Right cardiac atrium (tissue), 5 donors: ENCODE measurements around the gene PALLD. TPM values are rescaled to one million over a fixed set of nuclear protein-coding genes. Genes with fewer than 3 reads are reported as not detected.
A peak's percentile ranks its signal among the peaks of the same experiment; 100 is the strongest.

Experiments
- ATAC-seq, 2 donors: fragments of 200-7000 bp; cut with Tn5 transposase; one replicate each; pipeline versions ENCODE4 v1.8.0 to v1.9.1; 2020; ENCODE audit warnings: moderate library complexity in 2 of 2, mild to moderate bottlenecking in 1 of 2
- DNase-seq, 3 donors: peaks; one replicate each; pipeline ENCODE4 v3.0.0-alpha.2; 2020
- H3K27ac ChIP-seq: one replicate; pipeline ENCODE4 v1.5.1; 2013; ENCODE audit warnings: mild to moderate bottlenecking, low read length, control low read depth, moderate library complexity
- H3K27me3 ChIP-seq: one replicate; pipeline ENCODE4 v1.6.1; 2013; ENCODE audit not compliant: control insufficient read depth, insufficient read depth
- H3K4me1 ChIP-seq: one replicate; pipeline ENCODE4 v1.6.1; 2013; ENCODE audit warnings: low read length; ENCODE audit not compliant: control insufficient read depth, insufficient read depth
- H3K4me3 ChIP-seq: one replicate; pipeline ENCODE4 v1.5.1; 2013; ENCODE audit warnings: low read length, control low read depth
- H3K9me3 ChIP-seq: one replicate; pipeline ENCODE4 v1.6.1; 2013; ENCODE audit warnings: low read length; ENCODE audit not compliant: control insufficient read depth
- WGBS: extraction: QIAGEN DNeasy Blood & Tissue Kit; methylation state at CpG from one replicate; pipeline ENCODE4 v1.1.7; 2013; 5-methylcytosine and 5-hydroxymethylcytosine counted together
- intact Hi-C, 4 donors: fragments of 100-400 bp; cut with DNase I; formaldehyde crosslinking; loops; one replicate each; pipeline versions ENCODE4 v1.11.0 to v1.14.0; 2022 to 2023
- polyA plus RNA-seq: library from polyadenylated mRNA; stranded (reverse); fragments of 200-250 nt; gene quantifications from one replicate; pipeline ENCODE4 v1.2.3, GENCODE V29; 2013
- total RNA-seq, 4 donors: library from RNA; stranded (reverse); fragmentation: NEBNext Ultra II Directional; extraction: Animal tissue kit (Norgen Biotek cat#: 25700); gene quantifications; one replicate each; pipeline ENCODE4 v1.2.1, GENCODE V29; 2021
- donor health status: healthy with polysubstance abuse.
- donor health status: DM: no; HTN: yes; CAD: no.
- donor health status: DM: no; HTN: no; CAD: no.
- donor health status: DM: no; HTN: yes; CAD: no; lungs with severe emphysema.
- donor health status: DM: yes; HTN: yes; CAD: no.

The PALLD gene
- total and polyA plus RNA-seq, 5 donors = 233 to 1,069 (median 717) TPM

DNA sequence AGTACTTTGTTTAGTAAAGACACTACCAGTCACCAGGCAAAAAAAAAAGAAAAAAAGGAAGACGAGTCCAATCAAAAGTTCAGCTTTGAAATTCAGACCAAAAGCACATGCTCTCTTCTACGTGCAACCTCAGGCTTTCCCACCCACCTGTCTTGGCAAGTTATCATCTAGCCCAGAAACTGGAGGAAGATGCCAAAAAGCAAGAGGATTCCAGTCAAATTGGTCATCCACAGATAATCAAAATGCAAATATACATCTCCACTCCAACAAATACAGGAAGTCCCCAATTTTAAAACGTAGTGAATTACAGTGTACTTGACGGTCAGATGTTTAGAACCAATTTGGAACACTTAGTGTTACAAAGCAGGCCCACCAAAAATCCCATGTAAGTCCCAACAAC is 96.5 kb downstream of the PALLD start:
- Histone ChIP-seq H3K27me3 (no peaks in the 10 kb centered on the region), H3K9me3 (no peaks in the 10 kb centered on the region), H3K4me1 (no peaks in the 10 kb centered on the region), H3K27ac (no peak overlapping the region), H3K4me3 (no peak overlapping the region)
- DNase-seq = no peak
- WGBS = 62% methylated on average over 4 of the region's 4 CpGs
- no peak for ATAC-seq
- intact Hi-C loops = no loop called here

DNA sequence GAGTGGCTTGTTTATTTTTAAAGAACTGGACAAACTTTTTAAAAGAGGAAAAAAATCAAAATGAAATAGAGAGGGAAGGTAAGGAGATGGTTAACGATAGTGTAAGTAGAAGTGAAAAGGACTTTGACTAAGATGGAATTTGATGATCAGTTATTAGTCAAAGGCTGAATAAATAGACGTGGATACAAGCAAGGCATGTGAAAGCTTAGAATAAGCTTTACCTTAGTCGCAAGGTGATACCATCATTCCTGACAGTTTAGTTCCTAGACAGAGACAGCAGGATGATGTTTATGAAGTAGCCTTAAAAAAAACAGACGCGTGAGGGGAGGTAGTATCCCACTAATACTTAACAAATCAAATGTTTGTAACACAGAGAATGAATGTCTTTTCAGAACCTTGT is 97.3 kb downstream of the PALLD start:
- no peak overlapping the region for H3K27ac ChIP-seq
- ATAC-seq (no peak), DNase-seq (no peak)
- H3K27me3 ChIP-seq = no peaks in the 10 kb centered on the region
- no peaks in the 10 kb centered on the region for H3K4me1 ChIP-seq
- H3K9me3 ChIP-seq = no peaks in the 10 kb centered on the region
- intact Hi-C loops = no loop called here
- H3K4me3 ChIP-seq = no peak overlapping the region
- WGBS = 93% methylated on average over 5 of the region's 5 CpGs

DNA sequence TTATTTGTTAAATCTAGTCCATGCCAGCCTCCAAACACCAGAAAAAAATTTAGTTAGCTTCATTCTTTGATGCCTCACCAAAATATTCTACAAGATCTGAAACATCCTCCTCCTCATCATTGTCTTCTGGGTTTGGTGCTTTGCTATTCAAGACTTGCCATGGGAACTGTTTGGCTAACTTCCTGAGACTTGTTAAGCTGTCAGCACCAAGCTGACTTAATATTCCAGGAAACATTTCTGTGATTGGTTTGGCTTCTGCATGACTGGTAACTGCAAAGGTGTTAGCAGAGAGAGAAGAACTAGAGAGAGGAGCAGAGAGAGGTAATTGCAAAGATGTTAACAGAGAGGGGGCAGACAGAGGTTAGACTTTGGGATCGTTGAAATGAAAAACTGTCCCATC is 101.3 kb downstream of the PALLD start:
- Histone ChIP-seq H3K9me3 (no peaks in the 10 kb centered on the region), H3K4me3 (no peak overlapping the region), H3K4me1 (no peaks in the 10 kb centered on the region), H3K27ac (no peak overlapping the region), H3K27me3 (no peaks in the 10 kb centered on the region)
- ATAC-seq = peak; percentile 54 to 66
- intact Hi-C loops = no loop called here
- WGBS = 49% methylated on average over 1 of the region's 1 CpG
- DNase-seq = no peak

GRCh38 chr4:168600796-168601583 is 104.1 kb downstream of the PALLD start:
- H3K27me3 ChIP-seq = no peaks in the 10 kb centered on the region
- intact Hi-C loops = no loop called here
- H3K27ac ChIP-seq = no peak overlapping the region
- WGBS = 76% methylated on average over 5 of the region's 5 CpGs
- H3K4me1 ChIP-seq = no peaks in the 10 kb centered on the region
- DNase-seq (no peak), ATAC-seq (no peak)
- no peak overlapping the region for H3K4me3 ChIP-seq
- no peaks in the 10 kb centered on the region for H3K9me3 ChIP-seq

DNA sequence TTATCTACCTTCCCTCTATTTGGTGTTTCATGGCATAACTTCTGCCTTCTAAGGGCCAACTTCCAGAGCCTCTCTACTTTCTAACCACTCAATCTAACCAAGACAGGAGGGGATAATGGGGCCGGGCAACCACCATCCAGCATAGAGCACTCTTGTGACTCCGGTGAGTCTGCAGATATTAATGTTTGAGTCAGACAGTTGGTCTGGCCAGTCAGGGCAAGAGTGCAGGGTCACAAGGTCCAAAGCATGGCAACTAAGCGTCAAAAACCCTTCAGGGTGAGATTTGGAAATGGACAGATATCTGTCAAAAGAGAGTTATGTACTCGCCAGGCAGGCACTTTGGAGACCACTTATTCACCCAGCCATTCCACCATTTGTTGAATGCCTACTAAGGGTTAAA is 105.0 kb downstream of the PALLD start:
- H3K27ac ChIP-seq = no peak overlapping the region
- no peaks in the 10 kb centered on the region for H3K4me1 ChIP-seq
- ATAC-seq (no peak), DNase-seq (no peak)
- intact Hi-C loops = no loop called here
- H3K4me3 ChIP-seq = no peak overlapping the region
- no peaks in the 10 kb centered on the region for H3K9me3 ChIP-seq
- no peaks in the 10 kb centered on the region for H3K27me3 ChIP-seq
- WGBS = 90% methylated on average over 4 of the region's 4 CpGs

DNA sequence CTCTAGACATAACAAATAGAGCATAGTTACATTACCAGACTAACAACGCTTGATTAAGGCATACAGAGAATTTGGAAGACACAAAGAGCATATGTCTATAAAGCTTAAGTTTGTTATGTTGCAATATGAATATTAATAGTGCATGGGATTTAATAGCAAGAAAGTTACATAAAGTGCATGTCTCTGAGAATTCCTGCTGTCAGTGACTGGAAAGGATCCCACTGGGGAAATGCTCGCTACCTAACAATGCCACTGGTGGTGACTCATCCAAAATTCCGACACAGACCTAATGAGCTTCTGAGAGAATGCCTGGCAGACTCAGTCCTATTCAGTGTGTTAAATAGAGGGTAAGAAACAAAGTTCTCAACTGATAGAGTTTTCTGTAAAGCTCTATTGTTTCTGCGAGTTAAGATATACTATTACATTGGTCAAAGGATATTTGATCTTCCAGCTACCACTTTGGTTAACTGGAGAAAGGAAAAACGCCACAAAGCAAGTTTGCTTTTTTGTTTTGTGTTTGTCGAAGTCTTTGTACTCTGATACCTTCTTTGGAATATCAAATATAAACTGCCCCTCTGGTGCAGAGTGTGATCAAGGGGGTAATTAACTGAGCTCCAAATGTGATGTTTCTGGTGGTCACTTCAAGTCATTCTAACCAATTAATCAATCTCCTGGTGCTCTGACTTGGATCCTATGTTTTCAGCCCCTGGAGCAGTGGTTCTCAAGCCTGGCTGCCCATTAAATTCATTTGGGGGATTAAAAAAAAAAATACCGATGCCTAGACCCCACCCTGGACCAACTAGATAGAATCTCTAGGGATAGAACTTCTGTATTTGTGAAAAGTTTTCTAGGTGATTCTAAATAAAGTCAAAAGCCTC is 107.9 kb downstream of the PALLD start:
- H3K9me3 ChIP-seq = no peaks in the 10 kb centered on the region
- H3K27ac ChIP-seq = peak overlapping the region; percentile 59
- DNase-seq (peak in 1 of 3 donors; percentile 20), ATAC-seq (peak; percentile 89 to 92)
- no peaks in the 10 kb centered on the region for H3K4me1 ChIP-seq
- WGBS = 52% methylated on average over 7 of the region's 7 CpGs
- no peak overlapping the region for H3K4me3 ChIP-seq
- intact Hi-C loops = no loop called here
- H3K27me3 ChIP-seq = no peaks in the 10 kb centered on the region

- 80% methylated on average over 3 of the region's 3 CpGs for WGBS
- Histone ChIP-seq H3K27ac (peak overlapping the region; percentile 49), H3K4me1 (no peaks in the 10 kb centered on the region), H3K27me3 (no peaks in the 10 kb centered on the region), H3K4me3 (no peak overlapping the region), H3K9me3 (no peaks in the 10 kb centered on the region)
- intact Hi-C loops = no loop called here
- peak in 1 of 3 donors; percentile 42 for DNase-seq
- ATAC-seq = peak in 1 of 2 donors; percentile 79
These were observed 108.6 kb downstream of the PALLD start for GRCh38 chr4:168605411-168605810.

DNA sequence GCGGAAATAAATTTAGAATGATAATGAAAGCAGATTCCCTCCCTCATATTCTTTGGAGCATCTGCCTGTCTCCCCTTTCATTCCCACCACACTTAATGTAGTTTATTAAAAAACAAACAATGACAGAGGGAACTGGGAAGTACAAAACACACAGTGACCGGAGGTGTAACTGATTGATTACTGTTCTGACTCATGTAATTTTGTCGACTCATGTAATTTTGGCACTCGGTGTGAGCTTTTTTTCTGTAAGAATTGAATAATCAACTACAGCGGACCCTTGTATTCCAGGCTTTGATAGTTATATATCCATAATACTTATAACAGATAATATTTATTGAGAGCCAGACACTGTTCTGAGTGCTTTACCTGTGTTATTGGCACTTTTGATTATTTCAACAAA is 110.4 kb downstream of the PALLD start:
- H3K4me3 ChIP-seq = no peak overlapping the region
- 88% methylated on average over 5 of the region's 5 CpGs for WGBS
- no peak for DNase-seq
- intact Hi-C loops = no loop called here
- peaks cover 4% of the 10 kb centered on the region for H3K4me1 ChIP-seq
- H3K9me3 ChIP-seq = no peaks in the 10 kb centered on the region
- no peaks in the 10 kb centered on the region for H3K27me3 ChIP-seq
- no peak overlapping the region for H3K27ac ChIP-seq
- ATAC-seq = no peak

- Histone ChIP-seq H3K4me1 (peaks cover 4% of the 10 kb centered on the region), H3K4me3 (no peak overlapping the region), H3K27me3 (no peaks in the 10 kb centered on the region), H3K27ac (no peak overlapping the region), H3K9me3 (no peaks in the 10 kb centered on the region)
- intact Hi-C loops = no loop called here
- ATAC-seq (no peak), DNase-seq (no peak)
- 75% methylated on average over 4 of the region's 4 CpGs for WGBS
These were observed 111.9 kb downstream of the PALLD start for GRCh38 chr4:168608771-168609170.

DNA sequence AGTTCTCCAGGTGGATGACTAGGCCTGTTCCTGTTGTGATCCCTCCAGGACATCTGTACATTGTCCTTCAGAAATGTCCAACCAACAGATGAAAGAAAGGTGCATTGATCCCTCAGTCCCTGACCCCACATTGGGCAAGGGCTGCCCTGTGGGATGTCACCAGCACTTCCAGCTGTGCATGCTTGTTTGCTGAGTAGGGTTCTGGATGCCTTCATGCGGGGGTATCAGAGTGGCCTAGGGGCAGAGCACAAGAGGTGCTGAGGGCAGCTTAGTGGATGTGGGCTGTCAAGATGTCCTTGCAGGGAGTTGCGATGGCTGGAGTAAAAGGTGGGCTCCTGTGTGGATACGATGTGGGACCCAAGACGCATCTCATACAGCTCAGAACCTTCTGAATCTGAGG is 112.5 kb downstream of the PALLD start:
- intact Hi-C loops = no loop called here
- Histone ChIP-seq H3K27me3 (no peaks in the 10 kb centered on the region), H3K9me3 (no peaks in the 10 kb centered on the region), H3K27ac (no peak overlapping the region), H3K4me1 (peaks cover 4% of the 10 kb centered on the region), H3K4me3 (no peak overlapping the region)
- 94% methylated on average over 4 of the region's 4 CpGs for WGBS
- DNase-seq (no peak), ATAC-seq (no peak)

DNA sequence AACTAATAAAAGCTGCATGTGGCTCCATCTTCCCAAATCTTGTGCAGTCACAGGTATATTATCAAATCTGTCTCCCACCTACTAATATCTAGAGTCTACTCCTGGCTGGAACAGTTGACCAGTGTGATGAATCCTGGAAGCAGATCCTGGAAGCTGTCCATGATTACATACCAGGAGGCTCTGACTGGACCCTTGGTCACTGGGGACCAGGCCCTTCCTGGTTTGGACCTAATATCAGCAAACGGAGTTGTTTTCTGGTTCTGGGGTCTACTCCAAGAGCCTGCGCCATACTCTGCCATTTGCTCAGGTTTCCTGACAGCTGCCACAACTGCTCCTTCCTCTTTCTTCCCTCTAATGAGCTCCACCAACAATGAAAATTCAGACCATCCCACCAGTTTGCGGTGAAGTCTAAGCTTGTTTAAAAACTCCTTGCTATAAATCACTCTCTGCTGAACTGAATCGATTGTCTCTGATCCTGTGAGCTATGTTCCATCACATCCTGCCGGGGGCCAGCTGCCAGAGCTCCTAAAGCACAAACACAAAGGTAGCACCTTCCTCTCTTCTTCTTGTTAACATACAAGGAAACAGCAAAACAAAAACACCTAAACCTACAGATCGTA is 114.2 kb downstream of the PALLD start:
- Histone ChIP-seq H3K27me3 (no peaks in the 10 kb centered on the region), H3K4me1 (peaks cover 4% of the 10 kb centered on the region), H3K4me3 (no peak overlapping the region), H3K9me3 (no peaks in the 10 kb centered on the region), H3K27ac (no peak overlapping the region)
- WGBS = 68% methylated on average over 6 of the region's 6 CpGs
- intact Hi-C loops = no loop called here
- ATAC-seq (no peak), DNase-seq (no peak)
